GM18508 (cell line): ENCODE results near the gene IFT81.
"Not testable (repeated sequence)": the region's sequence is repeated elsewhere in the genome, so short reads cannot be mapped to it uniquely, and the experiment has no call there.

Experiments used
- ATAC-seq: cut with Tn5 transposase; IDR thresholded peaks from one replicate; pipeline ENCODE4 v1.9.1; 2021; ENCODE audit warnings: moderate number of reproducible peaks; ENCODE audit not compliant: insufficient read depth, unreplicated experiment

Gene IFT81

DNA sequence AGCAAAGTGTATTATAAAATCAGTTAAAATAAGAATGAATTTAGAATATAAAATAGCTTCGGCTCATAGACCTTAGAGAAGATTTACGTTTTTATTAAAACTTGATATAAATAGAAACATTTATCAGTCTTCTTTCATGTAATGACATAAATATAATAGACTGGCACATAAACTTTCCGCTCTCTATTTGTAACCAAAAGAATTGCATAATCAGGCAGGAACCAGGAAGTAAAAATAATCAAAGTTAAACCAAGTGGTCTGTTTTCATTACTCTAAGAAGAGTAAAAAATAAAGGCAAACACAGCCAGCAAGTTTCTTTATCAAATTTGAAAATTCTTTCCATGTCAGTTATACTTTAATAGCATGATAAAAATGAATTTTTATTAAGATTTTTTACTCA lies 110.6 kb downstream of the IFT81 start:
- no peak for ATAC-seq

DNA sequence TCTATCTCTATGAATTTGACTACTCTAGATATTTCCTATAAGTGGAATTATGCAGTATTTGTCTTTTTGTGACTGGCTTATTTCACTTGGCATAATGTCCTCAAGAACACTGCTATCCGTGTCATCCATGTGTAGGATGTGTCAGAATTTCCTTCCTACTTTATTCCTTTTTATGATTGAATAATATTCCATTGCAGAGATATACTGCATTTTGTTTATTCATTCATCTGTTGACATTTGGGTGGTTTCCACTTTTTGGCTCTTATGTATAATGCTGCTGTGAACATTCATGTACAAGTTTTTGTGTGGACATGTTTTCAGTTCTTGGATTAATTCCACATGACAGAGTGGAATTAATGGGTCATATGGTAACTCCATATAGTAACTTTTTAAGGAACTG lies 111.2 kb downstream of the IFT81 start:
- no peak for ATAC-seq

DNA sequence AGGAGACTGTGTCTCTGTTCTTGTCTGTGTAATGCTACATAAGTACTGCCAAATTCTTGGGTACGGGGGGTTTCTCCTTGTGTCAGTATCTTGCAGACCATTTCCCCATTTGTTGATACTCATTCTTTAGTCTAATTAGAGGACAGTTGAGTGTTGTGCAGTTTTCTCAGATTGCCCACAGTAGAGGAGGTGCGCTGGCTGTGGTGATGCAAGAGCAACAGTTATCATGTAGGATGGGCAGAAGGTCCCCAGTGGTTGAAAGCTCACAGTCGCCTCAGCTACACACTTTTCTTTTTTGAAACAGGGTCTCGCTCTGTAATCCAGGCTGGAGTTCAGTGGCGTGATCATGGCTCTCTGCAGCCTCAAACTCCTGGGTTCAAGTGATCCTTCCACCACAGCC lies 119.1 kb downstream of the IFT81 start:
- ATAC-seq, result no peak

GRCh38 chr12:110244372-110244771 lies 120.2 kb downstream of the IFT81 start:
- no peak for ATAC-seq

- ATAC-seq, result no peak
These were observed 120.7 kb downstream of the IFT81 start for GRCh38 chr12:110244829-110245228.

GRCh38 chr12:110245369-110245772 lies 121.2 kb downstream of the IFT81 start:
- ATAC-seq, result no peak

GRCh38 chr12:110246636-110247339 lies 122.6 kb downstream of the IFT81 start:
- no peak for ATAC-seq

DNA sequence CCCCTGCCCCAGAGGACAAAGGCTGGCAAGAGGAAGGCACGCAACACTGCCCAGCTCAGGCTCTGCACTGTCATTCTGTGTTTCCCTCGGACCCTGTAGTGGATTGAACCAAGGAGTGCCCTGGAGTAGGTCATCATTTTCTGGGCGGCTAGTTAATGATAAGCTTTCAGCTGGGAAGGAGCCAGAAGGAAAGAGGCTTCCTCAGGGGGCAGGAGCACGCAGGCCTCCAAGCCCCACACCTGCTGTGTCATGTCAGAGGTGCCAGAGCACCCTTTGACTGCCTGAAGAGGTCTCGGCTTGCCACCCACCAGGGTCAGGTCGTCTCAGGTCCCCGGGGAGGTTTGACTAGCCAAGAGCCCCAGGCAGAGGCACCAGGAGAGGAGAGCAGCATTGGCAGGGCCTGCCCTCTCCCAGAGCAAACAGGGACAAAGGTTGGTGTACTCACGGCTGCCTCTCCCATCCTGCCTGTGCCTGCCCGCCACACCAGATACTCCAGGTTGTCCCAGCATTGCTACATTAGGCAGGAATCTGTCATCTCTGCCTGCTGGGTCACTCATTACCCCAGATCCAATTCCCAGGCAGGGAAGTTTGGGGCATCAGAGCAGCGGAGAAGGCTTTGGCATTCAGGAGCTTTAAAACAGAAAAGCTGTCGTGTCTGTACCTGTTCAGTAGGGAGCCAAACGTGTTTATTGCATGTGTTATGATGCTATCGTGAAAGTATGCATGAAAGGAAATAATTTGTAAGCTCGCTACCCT lies 123.4 kb downstream of the IFT81 start:
- no peak for ATAC-seq

DNA sequence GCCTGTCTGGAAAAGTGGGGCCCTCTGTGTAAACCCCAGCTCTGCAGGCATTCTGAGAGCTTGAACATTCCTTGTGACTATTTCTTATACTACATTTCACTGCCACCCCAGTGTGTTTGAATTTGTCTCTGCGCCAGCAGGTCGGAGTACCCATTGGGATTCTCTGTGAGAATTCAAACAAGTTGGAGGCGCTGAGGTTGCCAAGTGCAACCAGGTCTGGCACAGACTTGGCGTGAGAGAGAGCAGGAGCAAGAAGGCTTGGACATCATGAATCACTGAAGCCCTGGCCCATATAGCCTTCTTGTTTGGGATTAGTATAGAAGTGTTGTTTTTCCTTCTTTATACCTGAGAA lies 123.9 kb downstream of the IFT81 start:
- ATAC-seq, result no peak

- no peak for ATAC-seq
These were observed 124.9 kb downstream of the IFT81 start for GRCh38 chr12:110249105-110249504.

GRCh38 chr12:110249716-110250225 lies 125.6 kb downstream of the IFT81 start:
- ATAC-seq, result no peak

- no peak for ATAC-seq
These were observed 127.2 kb downstream of the IFT81 start for GRCh38 chr12:110251381-110251780.

DNA sequence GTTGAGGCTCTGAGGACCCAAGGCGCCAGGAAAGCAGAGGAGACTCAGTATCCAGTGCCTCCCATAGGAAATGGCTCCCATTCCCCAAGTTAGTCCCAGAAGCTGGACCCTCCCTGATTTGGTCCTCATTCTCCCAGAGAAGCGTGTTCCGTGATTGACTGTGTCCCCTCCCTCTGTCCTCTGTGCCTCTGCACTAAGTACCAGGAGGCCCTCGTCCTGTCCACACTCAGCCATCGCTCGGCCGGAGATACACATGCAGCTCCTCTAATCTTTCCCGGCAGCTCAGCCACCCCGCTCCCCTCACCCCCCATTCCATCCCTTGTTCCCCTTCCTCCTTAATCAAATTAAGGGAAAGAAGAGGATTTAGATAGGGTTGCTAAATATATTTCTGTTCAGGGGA lies 128.6 kb downstream of the IFT81 start:
- no peak for ATAC-seq

DNA sequence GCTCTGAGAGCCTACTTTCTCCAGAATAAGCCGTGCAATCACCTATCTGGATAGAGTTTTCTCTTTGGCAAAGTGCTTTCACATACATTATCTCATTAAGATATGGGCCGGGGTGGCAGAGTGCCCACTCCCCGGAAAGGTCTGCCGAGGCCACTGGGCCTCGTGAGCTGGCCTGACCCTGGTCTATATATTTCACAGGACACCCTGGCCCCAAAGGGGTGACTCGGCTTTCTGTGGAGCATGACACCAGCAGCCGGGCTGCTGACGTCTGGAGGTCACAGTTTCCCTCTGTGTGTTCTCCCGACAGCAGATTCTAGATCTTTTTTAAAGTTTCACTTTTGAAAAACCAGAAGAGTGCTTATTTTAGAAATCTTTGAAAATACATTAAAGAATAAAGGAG lies 129.0 kb downstream of the IFT81 start:
- ATAC-seq, result no peak

- ATAC-seq, result no peak
These were observed 130.9 kb downstream of the IFT81 start for GRCh38 chr12:110254971-110255540.

GRCh38 chr12:110255890-110256456 lies 131.8 kb downstream of the IFT81 start:
- ATAC-seq, result not testable (repeated sequence)

GRCh38 chr12:110256780-110257431 lies 132.7 kb downstream of the IFT81 start:
- ATAC-seq, result no peak

DNA sequence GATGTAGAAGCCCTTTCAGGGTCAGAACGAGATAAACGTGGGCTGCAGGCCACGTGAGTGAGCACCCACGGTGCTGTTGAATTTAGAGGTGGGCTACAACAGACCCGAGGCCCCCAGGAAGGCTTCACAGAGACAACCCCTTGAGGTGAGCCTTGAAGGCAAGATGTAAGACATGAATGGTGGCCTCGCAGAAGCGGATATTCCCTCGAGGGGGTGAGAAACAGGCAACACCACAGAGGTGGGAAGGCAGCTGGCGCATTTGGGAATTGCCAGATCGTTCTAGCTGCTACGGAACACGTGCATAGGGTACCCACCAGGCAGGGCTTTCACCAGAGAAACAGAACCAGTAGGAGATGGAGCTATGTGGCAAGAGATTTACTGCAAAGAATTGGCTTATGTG lies 134.3 kb downstream of the IFT81 start:
- no peak for ATAC-seq

DNA sequence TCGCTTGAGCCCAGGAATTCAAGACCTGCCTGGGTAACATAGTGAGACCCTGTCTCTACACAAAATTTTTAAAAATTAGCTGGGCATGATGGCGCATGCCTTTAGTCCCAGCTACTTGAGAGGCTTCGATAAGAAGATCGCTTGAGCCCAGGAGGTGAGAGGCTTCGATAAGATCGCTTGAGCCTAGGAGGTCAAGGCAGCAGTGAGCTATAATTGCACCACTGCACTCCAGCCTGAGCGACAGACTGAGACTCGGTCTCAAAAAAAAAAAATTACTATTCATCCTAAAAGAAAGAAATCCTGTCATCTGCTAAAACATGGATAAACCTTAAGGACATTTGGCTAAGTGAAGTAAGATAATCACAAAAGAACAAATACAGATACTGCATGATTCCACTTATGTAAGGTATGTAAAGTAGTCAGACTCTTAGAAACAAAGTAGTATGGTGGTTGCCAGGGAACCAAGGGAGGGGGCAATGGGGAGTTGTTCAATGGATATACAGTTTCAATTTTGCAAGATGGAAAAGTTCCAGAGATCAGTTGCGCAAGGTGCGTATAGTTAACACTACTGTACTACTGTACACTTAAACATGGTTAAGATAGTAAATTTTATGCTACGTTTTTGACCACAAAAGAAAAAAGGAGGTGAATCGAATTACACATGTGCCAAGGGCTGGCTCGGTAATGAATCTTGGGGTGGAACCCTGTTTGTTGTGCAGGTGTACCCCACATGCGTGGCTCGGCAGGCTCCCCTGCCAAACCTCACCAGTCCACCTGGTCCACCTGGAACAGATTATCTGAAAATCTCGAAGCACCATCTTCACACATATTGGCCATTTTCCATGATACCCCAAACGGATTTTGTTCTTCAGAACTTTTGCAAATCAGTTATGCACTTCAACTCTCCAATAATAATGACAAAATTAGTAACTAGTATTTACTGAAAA lies 138.6 kb downstream of the IFT81 start:
- no peak for ATAC-seq
